ENCODE measurements around the gene CYP27B1.
"Not testable (repeated sequence)": the region's sequence is repeated elsewhere in the genome, so short reads cannot be mapped to it uniquely, and the experiment has no call there.

The CYP27B1 gene

DNA sequence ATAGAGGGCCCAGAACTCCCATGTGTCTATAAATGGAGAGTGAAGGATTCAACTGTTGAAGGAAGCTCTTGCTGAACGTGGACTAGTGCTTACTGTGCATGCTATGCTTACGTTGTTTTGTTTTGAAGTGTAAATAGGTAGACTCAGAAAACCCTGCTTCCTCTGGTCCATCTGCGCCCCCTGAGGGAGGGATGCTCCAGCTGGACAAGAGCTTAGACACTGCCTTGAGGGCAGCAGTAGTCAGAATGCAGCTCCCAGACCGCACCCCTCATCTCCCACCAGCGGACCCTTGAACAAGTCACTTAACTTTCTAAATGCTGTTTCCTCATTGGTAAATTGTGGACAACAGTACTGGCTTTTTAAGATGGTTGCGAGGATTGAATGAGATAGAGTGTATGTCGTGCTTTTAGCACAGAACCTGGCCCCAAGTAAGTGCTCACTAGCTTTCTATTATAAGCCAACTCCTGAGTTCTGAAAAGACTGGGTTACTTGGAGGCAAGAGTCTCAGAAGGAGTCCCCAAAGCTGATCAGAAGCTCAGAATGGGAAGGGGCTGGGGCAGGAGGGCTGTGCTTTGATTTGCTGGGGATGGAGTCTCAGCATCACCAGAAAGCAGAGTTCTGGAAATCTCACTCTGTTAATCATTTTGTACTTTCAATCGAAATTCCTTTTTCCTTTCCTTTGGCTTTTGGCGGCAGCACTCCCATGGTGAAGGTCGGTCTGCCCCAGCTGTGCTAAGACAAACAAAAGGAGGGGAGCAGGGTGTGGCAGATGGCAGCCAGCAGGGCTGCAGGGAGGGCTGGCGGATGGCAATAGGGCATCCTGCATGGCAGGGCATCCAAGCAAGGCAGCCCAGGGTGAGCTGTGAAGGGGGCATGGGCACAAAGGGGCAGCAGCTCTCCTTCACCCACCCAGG is 43.9 kb downstream of the CYP27B1 start:
- DNase-seq (ENCODE audit: low read depth) = no peak

DNA sequence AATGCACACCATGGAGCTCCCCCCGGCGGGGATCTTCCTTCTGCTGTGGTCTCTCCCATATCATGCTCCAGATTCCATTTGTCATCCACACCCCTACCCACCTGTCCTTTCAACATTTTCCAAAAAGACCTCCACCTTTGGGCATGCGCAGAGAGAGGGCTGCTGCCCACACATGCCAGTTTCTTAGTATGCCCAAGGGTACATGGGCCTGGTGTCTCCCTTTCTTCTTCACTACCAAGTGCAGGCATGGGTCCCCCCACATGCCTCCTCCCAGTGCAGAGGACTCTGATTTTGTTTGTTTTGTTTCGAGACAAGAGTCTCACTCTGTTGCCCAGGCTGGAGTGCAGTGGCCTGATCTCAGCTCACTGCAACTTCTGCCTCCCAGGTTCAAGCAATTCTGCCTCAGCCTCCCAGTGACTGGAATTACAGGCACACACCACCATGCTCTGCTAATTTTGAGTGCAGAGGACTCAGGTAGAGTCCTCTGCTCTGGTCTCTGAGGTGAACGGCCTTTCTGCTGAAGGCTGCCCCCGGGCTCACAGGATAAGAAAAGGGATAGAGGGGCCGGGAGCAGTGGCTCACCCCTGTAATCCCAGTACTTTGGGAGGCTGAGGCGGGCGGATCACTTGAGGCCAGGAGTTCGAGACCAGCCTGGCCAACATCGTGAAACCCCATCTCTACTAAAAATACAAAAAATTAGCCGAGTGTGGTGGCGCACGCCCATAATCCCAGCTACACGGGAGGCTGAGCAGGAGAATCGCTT is 44.9 kb downstream of the CYP27B1 start:
- not testable (repeated sequence) for DNase-seq (ENCODE audit: low read depth)

GRCh38 chr12:57720606-57721595 is 46.0 kb downstream of the CYP27B1 start:
- no peak for DNase-seq (ENCODE audit: low read depth)

DNA sequence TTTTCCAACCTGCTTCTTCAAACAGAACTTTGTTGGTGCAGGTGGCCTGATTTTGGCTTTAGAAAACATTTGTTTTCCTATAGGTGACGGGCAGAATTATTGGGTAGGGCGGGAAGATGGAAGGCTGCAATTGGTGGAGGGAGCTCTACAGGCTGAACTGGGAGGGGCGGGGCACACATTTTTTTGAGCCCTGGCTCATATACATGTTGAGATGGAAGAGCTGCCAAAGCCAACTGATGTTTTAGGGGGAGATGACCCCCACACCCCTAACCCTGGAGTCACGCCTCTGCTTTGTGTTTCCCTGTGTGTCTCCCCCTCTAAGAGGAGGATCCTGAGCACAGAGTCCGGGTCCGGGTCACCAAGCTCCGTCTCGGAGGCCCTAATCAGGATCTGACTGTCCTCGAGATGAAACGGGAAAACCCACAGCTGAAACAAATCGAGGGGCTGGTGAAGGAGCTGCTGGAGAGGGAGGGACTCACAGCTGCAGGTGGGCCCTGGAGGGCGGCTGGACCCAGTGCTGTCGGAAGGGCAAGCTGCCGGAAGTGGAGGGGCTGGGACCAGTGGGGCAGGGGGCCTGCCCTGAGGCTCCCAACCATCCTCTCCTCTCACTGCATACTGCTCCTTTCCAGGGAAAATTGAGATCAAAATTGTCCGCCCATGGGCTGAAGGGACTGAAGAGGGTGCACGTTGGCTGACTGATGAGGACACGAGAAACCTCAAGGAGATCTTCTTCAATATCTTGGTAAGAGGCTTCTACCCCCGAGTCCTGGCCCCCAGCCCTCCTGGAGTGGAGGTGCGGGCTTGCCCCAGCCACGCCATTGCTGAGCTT is 46.9 kb downstream of the CYP27B1 start:
- no peak for DNase-seq (ENCODE audit: low read depth)

- DNase-seq (ENCODE audit: low read depth) = no peak
These were observed 48.0 kb downstream of the CYP27B1 start for GRCh38 chr12:57718641-57719528.

DNA sequence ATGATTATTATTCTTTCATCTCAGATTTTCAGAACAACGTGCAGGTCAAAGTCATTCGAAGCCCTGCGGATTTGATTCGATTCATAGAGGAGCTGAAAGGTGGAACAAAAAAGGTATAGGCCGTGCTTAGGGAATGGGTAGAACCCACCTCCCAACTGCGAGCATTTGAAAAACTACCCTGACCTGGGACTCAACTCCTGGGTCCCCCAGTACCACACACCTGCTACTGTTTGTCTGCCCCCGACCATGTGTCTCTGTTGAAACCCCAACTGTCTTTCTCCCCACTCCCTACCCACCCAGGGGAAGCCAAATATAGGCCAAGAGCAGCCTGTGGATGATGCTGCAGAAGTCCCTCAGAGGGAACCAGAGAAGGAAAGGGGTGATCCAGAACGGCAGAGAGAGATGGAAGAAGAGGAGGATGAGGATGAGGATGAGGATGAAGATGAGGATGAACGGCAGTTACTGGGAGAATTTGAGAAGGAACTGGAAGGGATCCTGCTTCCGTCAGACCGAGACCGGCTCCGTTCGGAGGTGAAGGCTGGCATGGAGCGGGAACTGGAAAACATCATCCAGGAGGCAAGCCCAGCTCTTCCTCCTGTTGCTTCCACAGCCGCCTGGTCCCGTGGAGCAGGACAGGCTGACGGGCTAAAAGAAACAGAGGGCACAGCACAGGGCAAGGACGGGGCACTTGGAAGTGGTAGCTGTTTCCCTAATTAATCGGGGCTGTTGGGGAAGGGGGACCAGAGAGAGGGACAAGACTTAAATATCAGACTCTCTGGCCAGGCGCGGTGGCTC is 48.8 kb downstream of the CYP27B1 start:
- no peak for DNase-seq (ENCODE audit: low read depth)

- no peak for DNase-seq (ENCODE audit: low read depth)
These were observed 49.7 kb downstream of the CYP27B1 start for GRCh38 chr12:57717131-57717530.

GRCh38 chr12:57716305-57716704 is 50.6 kb downstream of the CYP27B1 start:
- DNase-seq (ENCODE audit: low read depth) = no peak

- no peak for DNase-seq (ENCODE audit: low read depth)
These were observed 51.1 kb downstream of the CYP27B1 start for GRCh38 chr12:57715786-57716185.

DNA sequence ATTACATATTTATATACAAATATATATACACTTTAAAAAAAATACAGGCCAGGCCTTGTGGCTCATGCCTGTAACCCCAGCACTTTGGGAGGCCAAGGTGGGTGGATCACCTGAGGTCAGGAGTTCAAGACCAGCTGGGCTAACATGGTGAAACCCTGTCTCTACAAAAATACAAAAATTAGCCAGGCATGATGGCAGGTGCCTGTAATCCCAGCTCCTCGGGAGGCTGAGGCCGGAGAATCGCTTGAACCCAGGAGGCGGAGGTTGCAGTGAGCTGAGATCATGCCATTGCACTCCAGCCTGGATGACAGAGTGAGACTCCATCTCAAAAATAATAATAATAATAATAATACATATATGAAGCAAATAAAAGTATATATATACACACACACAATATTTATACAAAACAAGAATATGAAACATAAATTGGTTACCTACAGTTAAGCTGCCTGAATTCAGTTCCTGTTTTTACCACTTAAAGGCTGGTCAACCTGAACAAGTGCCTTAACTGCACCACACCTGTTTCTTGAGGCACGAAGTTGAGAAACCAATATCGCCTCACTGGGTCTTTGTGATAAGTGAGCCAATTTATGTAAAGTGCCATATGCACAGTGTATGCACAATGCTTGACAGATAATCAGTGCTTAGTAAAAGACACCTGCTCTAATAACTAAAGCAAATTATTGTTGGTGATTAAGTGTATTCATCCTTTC is 51.7 kb downstream of the CYP27B1 start:
- DNase-seq (ENCODE audit: low read depth) = not testable (repeated sequence)

GRCh38 chr12:57713209-57713608 is 53.7 kb downstream of the CYP27B1 start:
- no peak for DNase-seq (ENCODE audit: low read depth)

- no peak for DNase-seq (ENCODE audit: low read depth)
These were observed 54.2 kb downstream of the CYP27B1 start for GRCh38 chr12:57712701-57713100.
